IPS DF 4.7 (cell line): Measurements from ENCODE around the gene KHNYN.

Experiments used
- DNase-seq: peaks from one replicate; pipeline ENCODE4 v3.0.0-alpha.2; 2013; ENCODE audit warnings: low spot score; ENCODE audit errors: extremely low read depth

Gene KHNYN

GRCh38 chr14:24399999-24400718, 29.6 kb upstream of the KHNYN start:
- DNase-seq: no peak

DNA sequence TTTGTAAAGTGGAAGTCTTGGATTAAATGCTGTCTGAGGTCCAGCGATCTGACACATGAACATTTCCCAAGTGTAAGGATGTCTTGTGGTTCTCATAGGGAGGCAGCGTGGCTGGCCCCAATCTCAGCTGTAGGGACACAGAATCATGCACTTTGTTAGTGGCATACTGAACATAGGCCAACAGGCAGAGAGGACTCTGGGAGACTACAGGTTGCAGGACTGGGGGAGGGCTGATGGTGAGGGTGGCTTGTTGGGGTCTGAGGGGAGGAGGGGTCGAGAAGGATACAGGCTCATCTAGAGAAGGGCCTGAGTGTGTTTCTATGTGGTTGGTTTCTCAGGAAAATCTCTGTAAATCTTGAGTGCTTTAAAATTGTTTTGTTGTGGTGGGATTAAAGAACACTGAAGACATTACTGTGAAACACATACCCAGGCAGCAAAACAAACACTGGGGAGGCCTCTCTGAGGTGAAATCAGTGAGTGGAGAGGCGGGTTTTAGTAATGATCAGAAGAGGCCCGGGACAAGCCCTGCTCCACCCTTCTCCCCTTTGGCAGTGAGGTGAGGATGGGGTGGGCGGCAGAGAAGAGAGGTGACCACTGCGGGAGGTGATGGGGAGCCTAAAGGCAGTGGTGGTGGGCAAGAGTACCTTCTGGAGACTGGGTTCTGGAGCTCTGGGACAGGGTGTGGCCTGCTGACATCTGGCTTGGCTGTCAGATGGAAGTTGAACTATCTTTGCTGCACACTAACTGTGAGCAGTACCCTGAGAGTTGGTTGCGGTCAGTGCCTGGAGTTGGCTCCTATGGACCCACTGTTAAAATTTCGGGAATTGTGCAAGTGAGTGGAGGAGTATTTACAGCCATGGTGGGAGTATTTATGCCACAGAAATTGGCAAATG, 27.7 kb upstream of the KHNYN start:
- DNase-seq: no peak

- DNase-seq: no peak
These were observed 26.3 kb upstream of the KHNYN start for GRCh38 chr14:24403294-24403998.

- DNase-seq: no peak
These were observed 24.9 kb upstream of the KHNYN start for GRCh38 chr14:24404814-24405213.

DNA sequence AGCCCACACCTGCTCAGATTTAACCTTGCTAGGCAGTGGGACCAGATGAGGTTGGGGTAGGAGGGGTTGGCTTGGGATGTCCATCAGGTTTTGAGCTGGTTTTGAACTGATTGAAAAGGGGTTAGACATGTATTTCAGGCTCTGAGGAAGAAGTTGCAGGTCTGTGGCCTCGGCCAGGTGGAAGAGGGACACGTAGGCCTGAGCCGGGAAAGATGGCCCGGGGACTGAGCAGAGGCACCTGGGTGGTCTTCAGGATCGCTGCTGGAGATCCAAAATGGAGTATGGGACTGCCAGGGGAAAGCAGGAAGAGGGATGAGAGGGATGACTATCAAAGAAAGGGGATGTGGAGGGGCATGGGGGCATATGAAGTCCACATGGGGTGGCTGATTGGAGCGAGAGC, 23.3 kb upstream of the KHNYN start:
- DNase-seq: no peak

- no peak for DNase-seq
These were observed 22.0 kb upstream of the KHNYN start for GRCh38 chr14:24407608-24408325.

GRCh38 chr14:24408764-24409163, 21.0 kb upstream of the KHNYN start:
- no peak for DNase-seq

GRCh38 chr14:24409192-24409591, 20.6 kb upstream of the KHNYN start:
- no peak for DNase-seq

DNA sequence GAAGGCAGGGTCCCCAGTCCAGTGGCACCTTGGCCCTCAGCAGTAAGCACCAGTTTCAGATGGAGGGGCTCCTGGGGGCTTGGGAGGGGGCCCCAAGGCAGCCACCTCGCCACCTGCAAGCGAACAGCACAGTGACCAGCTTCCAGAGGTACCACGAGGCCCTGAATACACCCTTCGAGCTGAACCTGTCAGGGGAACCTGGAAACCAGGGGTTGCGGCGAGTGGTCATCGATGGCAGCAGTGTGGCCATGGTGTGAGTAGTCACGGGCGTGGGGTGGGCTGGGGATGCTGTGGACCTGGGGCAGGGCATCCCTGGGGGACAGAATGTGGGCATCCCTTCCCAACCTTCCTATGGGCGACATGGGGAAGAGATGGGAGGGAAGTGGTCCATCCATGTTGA, 19.8 kb upstream of the KHNYN start:
- no peak for DNase-seq

DNA sequence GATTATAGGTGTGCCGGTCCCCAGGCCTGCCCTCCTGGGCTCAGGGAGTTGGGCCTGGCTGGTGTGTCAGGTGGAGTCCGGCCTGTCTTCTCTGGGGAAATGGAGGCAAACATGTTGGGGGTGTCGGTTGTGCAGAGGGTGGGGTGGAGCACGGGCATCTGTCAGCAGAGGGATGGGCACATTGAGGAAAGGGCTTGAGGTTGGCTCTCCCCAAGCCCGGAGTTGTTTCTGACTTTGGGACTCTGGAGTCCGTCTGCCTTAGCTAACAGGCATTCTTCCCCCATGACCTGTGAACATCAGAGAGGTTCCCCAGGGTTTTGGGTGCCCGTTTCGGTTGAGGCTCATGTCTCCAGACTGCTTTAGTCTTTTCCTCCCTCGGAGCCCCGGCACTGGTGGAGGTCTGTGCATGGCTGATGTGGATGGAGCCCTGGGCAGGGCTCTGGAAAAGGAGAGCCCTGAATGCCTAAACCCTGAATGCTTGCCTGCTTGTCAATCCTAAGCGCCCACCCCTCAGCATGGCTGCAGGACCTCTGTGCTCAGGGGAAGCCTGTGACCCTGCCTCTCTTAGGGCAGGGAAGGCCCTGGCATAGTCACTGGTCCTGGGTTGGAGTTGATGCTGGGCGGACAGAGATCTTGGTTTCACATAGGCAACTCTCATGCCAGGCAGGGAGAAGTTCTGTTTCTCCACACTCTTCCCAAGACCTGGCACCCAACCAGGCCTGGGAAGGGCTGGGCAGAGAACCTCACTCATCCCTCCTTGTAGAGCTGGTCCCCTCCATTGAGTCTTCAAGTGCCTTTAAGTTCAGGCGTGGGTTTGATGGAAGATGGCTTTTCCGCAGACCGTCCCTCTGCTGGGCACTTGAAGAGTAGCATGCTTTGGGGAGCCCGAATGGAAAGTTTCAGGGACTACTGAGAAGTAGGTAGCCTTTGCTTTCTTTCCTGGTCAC, 18.0 kb upstream of the KHNYN start:
- no peak for DNase-seq

DNA sequence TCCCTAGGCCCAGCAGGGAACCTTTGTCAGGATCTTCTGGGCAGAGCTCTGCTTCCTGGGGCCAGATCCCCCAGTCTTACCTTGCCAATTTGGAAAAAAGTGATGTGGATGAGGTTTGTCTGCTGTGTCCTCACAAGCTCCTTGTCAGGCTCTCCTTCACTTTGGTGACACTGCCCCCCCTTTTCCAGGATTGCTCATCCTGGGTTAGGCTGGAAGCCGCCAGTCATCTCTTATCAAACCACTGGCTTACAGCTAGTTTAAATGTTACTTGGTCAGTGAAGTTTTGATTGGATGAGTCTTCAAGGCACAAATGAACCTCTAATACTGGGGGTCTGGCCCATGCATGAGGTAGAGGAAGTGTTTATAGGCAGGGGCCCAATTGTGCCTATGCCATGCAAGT, 15.7 kb upstream of the KHNYN start:
- no peak for DNase-seq

DNA sequence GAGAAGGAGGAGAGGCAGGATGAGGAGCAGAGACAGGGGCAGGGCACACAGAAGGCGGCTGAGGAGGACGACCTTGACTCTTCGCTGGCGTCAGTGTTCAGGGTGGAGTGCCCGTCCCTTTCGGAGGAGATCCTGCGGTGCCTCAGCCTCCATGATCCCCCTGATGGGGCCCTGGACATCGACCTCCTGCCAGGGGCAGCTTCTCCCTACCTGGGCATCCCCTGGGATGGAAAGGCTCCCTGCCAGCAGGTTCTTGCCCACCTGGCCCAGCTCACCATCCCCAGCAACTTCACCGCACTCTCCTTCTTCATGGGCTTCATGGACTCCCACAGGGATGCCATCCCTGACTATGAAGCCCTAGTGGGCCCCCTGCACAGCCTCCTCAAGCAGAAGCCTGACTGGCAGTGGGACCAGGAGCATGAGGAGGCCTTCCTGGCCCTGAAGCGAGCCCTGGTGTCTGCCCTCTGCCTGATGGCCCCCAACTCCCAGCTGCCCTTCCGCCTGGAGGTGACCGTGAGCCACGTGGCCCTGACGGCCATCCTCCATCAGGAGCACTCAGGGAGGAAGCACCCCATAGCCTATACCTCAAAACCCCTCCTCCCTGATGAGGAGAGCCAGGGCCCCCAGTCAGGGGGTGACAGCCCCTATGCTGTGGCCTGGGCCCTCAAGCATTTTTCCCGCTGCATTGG, 14.9 kb upstream of the KHNYN start:
- DNase-seq: no peak

DNA sequence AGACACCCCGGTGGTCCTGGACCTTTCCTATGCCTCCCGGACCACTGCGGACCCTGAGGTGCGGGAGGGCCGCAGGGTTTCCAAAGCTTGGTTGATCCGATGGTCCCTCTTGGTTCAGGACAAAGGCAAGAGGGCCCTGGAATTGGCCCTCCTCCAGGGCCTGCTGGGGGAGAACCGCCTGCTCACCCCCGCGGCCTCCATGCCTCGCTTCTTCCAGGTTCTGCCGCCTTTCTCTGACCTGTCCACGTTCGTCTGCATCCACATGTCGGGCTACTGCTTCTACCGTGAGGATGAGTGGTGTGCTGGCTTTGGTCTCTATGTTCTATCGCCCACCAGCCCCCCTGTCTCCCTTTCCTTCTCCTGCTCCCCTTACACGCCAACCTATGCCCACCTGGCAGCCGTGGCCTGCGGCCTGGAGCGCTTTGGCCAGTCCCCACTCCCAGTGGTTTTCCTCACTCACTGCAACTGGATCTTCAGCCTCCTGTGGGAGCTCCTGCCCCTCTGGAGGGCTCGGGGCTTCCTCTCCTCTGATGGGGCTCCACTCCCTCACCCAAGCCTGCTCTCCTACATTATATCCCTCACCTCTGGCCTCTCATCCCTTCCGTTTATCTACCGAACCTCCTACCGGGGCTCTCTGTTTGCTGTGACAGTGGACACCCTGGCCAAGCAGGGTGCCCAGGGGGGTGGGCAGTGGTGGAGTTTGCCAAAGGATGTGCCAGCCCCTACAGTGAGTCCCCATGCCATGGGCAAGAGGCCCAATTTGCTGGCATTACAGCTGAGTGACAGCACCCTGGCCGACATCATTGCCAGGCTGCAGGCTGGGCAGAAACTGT, 14.1 kb upstream of the KHNYN start:
- DNase-seq: no peak

GRCh38 chr14:24416254-24416931, 13.4 kb upstream of the KHNYN start:
- no peak for DNase-seq

GRCh38 chr14:24416932-24417619, 12.7 kb upstream of the KHNYN start:
- DNase-seq: no peak

DNA sequence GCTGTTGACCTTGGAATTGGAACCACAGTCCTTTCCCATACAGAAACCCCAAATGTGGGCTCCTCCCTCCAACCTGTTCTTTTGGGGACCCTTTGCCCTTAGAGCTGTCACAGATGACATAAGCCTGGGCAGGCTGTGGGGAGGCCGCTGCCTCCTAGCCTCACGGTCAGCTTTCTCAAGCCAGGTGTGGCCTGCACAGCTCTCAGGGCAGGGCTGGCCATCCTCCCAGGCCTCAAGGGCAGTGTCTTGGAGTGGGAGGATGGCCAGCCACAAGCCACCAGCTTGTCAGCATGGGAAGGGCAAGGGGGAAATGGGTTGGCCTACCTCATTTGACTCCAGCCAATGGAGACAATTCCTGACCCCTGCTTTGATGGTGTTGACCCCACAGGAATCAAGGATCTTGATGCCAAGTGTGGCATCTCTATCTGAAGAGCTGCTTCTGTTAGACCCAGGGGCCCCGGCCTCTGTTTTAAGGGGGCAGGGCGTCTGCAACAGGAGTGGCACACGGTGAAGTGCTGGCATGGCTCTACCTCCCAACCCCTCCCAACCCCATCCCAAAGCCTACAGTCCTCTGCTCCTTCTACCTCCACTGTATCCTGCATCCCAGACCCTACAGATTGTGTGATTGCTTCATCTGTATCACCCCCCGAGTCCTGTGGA, 11.8 kb upstream of the KHNYN start:
- DNase-seq: no peak

- no peak for DNase-seq
These were observed 11.3 kb upstream of the KHNYN start for GRCh38 chr14:24418492-24418873.
